Measurements from ENCODE around the gene VPS51. TPM values are rescaled to one million over a fixed set of nuclear protein-coding genes. Genes with fewer than 3 reads are reported as not detected.

The VPS51 gene
- total RNA-seq, 1 experiment from 2014 or later: 89.5 TPM

GRCh38 chr11:65078786-65079342, 17.1 kb upstream of the VPS51 start:
- Histone ChIP-seq H4K20me1 (ENCODE audit: insufficient read depth) (no peaks in the 10 kb centered on the region), H3K4me1 (ENCODE audit: control insufficient read depth in 1 of 2, insufficient read depth in 2 of 2, low read length in 2 of 2) (peaks cover 5 to 24% of the 10 kb centered on the region in 2 experiments; a peak in 3 of 4 replicates), H3K4me3 (replicated peaks in 1 of 2; ENCODE audit: low read depth in 1 of 2, low read length in 2 of 2) (no peak overlapping the region), H3K79me2 (ENCODE audit: insufficient read depth, low read length) (peaks cover 72% of the 10 kb centered on the region), H2AFZ (ENCODE audit: low read depth, low read length, poor library complexity, severe bottlenecking) (no peak overlapping the region), H3K9ac (ENCODE audit: low read length) (peak overlapping the region; percentile 15; the same call in 1 of the 2 replicates), H3K27ac (ENCODE audit: low read depth, low read length) (peak overlapping the region; percentile 39), H3K9me2 (ENCODE audit: insufficient read depth) (no peaks in the 10 kb centered on the region), H3K4me2 (ENCODE audit: low read length) (peak overlapping the region; percentile 31; the same call in 1 of the 2 replicates), H3K9me3 (ENCODE audit: control insufficient read depth in 1 of 2, insufficient read depth in 1 of 2, low read depth in 1 of 2, low read length in 2 of 2) (no peaks in the 10 kb centered on the region), H3K27me3 (ENCODE audit: insufficient read depth, low read length) (no peaks in the 10 kb centered on the region), H3K36me3 (ENCODE audit: control insufficient read depth in 1 of 2, insufficient read depth in 2 of 2, low read length in 2 of 2) (peaks cover 14 to 49% of the 10 kb centered on the region in 2 experiments; a peak in 2 of 4 replicates)
- intact Hi-C loops (cut with micrococcal nuclease): loop anchor here (5.0 kb wide), 1 partner anchor 67 kb away; the partner anchor contains the start of gene ARL2
- RAD21 ChIA-PET (ENCODE audit: low non-redundant PET in 1 of 2, low total read pairs in 2 of 2, uncharacterized antibody in 2 of 2, unreplicated experiment in 2 of 2): no interaction called here
- CTCF ChIA-PET: no interaction called here
- DNase-seq (ENCODE audit: low read depth, low spot score): no peak
- BruUV-seq (replicated peaks): no TSS peak
- ATAC-seq: no peak
- POLR2A ChIA-PET: interaction anchor here (0.8 to 1.5 kb wide), 2 partner anchors 33 to 43 kb away, joined by 3 read pairs; partner anchors contain the start of genes FAU, MRPL49 and TM7SF2
- no peak for TF ChIP-seq EZH2 (IDR thresholded peaks at IDR 0.05)
- no peak for TF ChIP-seq ZBTB33 (IDR thresholded peaks at IDR 0.05; ENCODE audit: extremely low read depth, insufficient replicate concordance, low read length)
- no peak for TF ChIP-seq CTCF (IDR thresholded peaks at IDR 0.05 in 2 of 3, conservative IDR thresholded peaks at IDR 0.05 in 1 of 3; ENCODE audit: borderline replicate concordance in 1 of 3, insufficient read depth in 1 of 3, low read depth in 2 of 3, low read length in 2 of 3)

Measured in HCT116 (cell line).